Brain pericyte (primary cell): ENCODE data around the gene PALLD.
"Not testable (repeated sequence)": the region's sequence is repeated elsewhere in the genome, so short reads cannot be mapped to it uniquely, and the experiment has no call there.

Source experiments
- DNase-seq: peaks from one replicate; pipeline ENCODE4 v3.0.0-alpha.2; 2012; ENCODE audit warnings: low read depth, low spot score

The PALLD gene

GRCh38 chr4:168794092-168794707, 297.3 kb downstream of the PALLD start:
- no peak for DNase-seq

- DNase-seq = no peak
These were observed 298.0 kb downstream of the PALLD start for GRCh38 chr4:168794881-168795280.

- no peak for DNase-seq
These were observed 298.5 kb downstream of the PALLD start for GRCh38 chr4:168795346-168795745.

- DNase-seq = no peak
These were observed 299.7 kb downstream of the PALLD start for GRCh38 chr4:168796362-168797106.

- DNase-seq = no peak
These were observed 300.3 kb downstream of the PALLD start for GRCh38 chr4:168797194-168797593.

- no peak for DNase-seq
These were observed 301.0 kb downstream of the PALLD start for GRCh38 chr4:168797738-168798375.

- no peak for DNase-seq
These were observed 304.1 kb downstream of the PALLD start for GRCh38 chr4:168800926-168801325.

GRCh38 chr4:168802222-168802621, 305.4 kb downstream of the PALLD start:
- DNase-seq = no peak

GRCh38 chr4:168803052-168803451, 306.2 kb downstream of the PALLD start:
- DNase-seq = not testable (repeated sequence)

GRCh38 chr4:168803732-168804131, 306.9 kb downstream of the PALLD start:
- DNase-seq = no peak

GRCh38 chr4:168804146-168804545, 307.3 kb downstream of the PALLD start:
- no peak for DNase-seq

GRCh38 chr4:168805341-168805740, 308.5 kb downstream of the PALLD start:
- no peak for DNase-seq

GRCh38 chr4:168806247-168806646, 309.4 kb downstream of the PALLD start:
- not testable (repeated sequence) for DNase-seq

GRCh38 chr4:168811207-168811606, 314.4 kb downstream of the PALLD start:
- DNase-seq = no peak

GRCh38 chr4:168811786-168812651, 315.2 kb downstream of the PALLD start:
- DNase-seq = no peak

GRCh38 chr4:168812806-168813205, 316.0 kb downstream of the PALLD start:
- no peak for DNase-seq

- no peak for DNase-seq
These were observed 317.0 kb downstream of the PALLD start for GRCh38 chr4:168813890-168814289.

- DNase-seq = no peak
These were observed 318.8 kb downstream of the PALLD start for GRCh38 chr4:168815379-168816345.

- no peak for DNase-seq
These were observed 320.5 kb downstream of the PALLD start for GRCh38 chr4:168817370-168817769.

- DNase-seq = no peak
These were observed 325.6 kb downstream of the PALLD start for GRCh38 chr4:168822481-168822880.

GRCh38 chr4:168825975-168826374, 329.1 kb downstream of the PALLD start:
- no peak for DNase-seq
